OCI-LY7 (cell line): ENCODE measurements around the gene ROS1. TPM values are rescaled to one million over a fixed set of nuclear protein-coding genes. Genes with fewer than 3 reads are reported as not detected.

Source experiments
- BruUV-seq: library from RNA; stranded (reverse); fragments of 400-500 nt; replicated peaks from 2 replicates; lab custom pipeline; 2021; lab: Mats Ljungman, UMichigan
- CTCF ChIA-PET: fragments of 300-600 bp; sonication (Branson Sonifier 250); formaldehyde crosslinking; loops from one replicate; lab custom pipeline; 2022; ENCODE audit warnings: antibody characterized with exemption; ENCODE audit not compliant: unreplicated experiment; lab: Charles Lee
- POLR2A ChIA-PET: fragments of 300-600 bp; sonication (Branson Sonifier 250); formaldehyde crosslinking; loops from one replicate; lab custom pipeline; 2022; ENCODE audit warnings: antibody characterized with exemption; lab: Charles Lee
- DNase-seq: peaks from one replicate; pipeline ENCODE4 v3.0.0-alpha.2; 2015; ENCODE audit warnings: low spot score
- H2AFZ ChIP-seq: fragments of 200-600 bp; sonication (generic), shearing (Covaris generic); 2 replicates; pipeline ENCODE4 v1.6.1; 2014; ENCODE audit warnings: mild to moderate bottlenecking, antibody characterized with exemption, low read length, moderate library complexity
- H3K27ac ChIP-seq: fragments of 200-600 bp; sonication (generic); 2 replicates; pipeline ENCODE4 v1.5.1; 2014; ENCODE audit warnings: mixed run types, low read depth, mild to moderate bottlenecking, moderate library complexity, low read length, inconsistent platforms; ENCODE audit not compliant: poor library complexity, severe bottlenecking
- H3K36me3 ChIP-seq: fragments of 200-600 bp; sonication (generic); 2 replicates; pipeline ENCODE4 v1.6.1; 2014; ENCODE audit warnings: mild to moderate bottlenecking, antibody characterized with exemption, low read length, moderate library complexity, mixed read lengths; ENCODE audit not compliant: insufficient read depth
- H3K4me1 ChIP-seq: fragments of 200-600 bp; sonication (generic); 2 replicates; pipeline ENCODE4 v1.5.1; 2014; ENCODE audit warnings: mild to moderate bottlenecking, low read length; ENCODE audit not compliant: insufficient read depth, poor library complexity, severe bottlenecking
- H3K4me2 ChIP-seq: fragments of 200-600 bp; sonication (generic); 2 replicates; pipeline ENCODE4 v1.6.1; 2014; ENCODE audit warnings: mild to moderate bottlenecking, low read length
- H3K4me3 ChIP-seq: fragments of 200-600 bp; sonication (generic); 2 replicates; pipeline ENCODE4 v1.5.1; 2014; ENCODE audit warnings: mild to moderate bottlenecking, low read depth, low read length; ENCODE audit not compliant: poor library complexity, severe bottlenecking
- H3K79me2 ChIP-seq: fragments of 200-600 bp; sonication (generic); 2 replicates; pipeline ENCODE4 v1.6.1; 2016; ENCODE audit warnings: low read depth, mild to moderate bottlenecking, low read length, moderate library complexity, mixed read lengths; ENCODE audit not compliant: insufficient read depth
- H3K9me2 ChIP-seq: fragments of 200-600 bp; sonication (generic); 2 replicates; pipeline ENCODE4 v1.6.1; 2016; ENCODE audit warnings: mild to moderate bottlenecking, low read length, mixed read lengths; ENCODE audit not compliant: insufficient read depth
- H3K9me3 ChIP-seq: fragments of 200-600 bp; sonication (generic); 2 replicates; pipeline ENCODE4 v1.6.1; 2014; ENCODE audit warnings: mild to moderate bottlenecking, mixed run types, low read length, mixed read lengths
- H4K20me1 ChIP-seq: fragments of 200-600 bp; sonication (generic); 2 replicates; pipeline ENCODE4 v1.6.1; 2014; ENCODE audit warnings: mild to moderate bottlenecking, antibody characterized with exemption, low read length, moderate library complexity, mixed read lengths; ENCODE audit not compliant: insufficient read depth
- EZH2phosphoT487 ChIP-seq: fragments of 200-600 bp; sonication (generic); IDR thresholded peaks from 2 replicates; pipeline ENCODE4 v1.6.1; 2018; ENCODE audit warnings: low read depth, borderline replicate concordance, mild to moderate bottlenecking, mixed run types, antibody characterized with exemption, low read length, moderate library complexity, mixed read lengths
- intact Hi-C: fragments of 100-400 bp; cut with micrococcal nuclease; formaldehyde crosslinking; loops from one replicate; pipeline ENCODE4 v1.10.0; 2022; ENCODE audit not compliant: unreplicated experiment
- total RNA-seq, 2 experiments: library from RNA; depleted of rRNA in 1 of 2; stranded (reverse); fragments of >200 nt in 1 of 2; shearing (Covaris generic) in 1 of 2; gene quantifications; 2 replicates each; pipeline ENCODE4 v1.2.3, GENCODE V29; 2014 to 2022
- TF ChIP-seq, protein P1 (sequence below): fragments of 200-600 bp; sonication (generic); conservative IDR thresholded peaks from 2 replicates; pipeline ENCODE4 v1.5.1; 2014; ENCODE audit warnings: mild to moderate bottlenecking, antibody characterized with exemption, low read length, moderate library complexity, mixed read lengths

ROS1 gene
- total RNA-seq, 2 experiments from 2014 or later, result not detected

DNA sequence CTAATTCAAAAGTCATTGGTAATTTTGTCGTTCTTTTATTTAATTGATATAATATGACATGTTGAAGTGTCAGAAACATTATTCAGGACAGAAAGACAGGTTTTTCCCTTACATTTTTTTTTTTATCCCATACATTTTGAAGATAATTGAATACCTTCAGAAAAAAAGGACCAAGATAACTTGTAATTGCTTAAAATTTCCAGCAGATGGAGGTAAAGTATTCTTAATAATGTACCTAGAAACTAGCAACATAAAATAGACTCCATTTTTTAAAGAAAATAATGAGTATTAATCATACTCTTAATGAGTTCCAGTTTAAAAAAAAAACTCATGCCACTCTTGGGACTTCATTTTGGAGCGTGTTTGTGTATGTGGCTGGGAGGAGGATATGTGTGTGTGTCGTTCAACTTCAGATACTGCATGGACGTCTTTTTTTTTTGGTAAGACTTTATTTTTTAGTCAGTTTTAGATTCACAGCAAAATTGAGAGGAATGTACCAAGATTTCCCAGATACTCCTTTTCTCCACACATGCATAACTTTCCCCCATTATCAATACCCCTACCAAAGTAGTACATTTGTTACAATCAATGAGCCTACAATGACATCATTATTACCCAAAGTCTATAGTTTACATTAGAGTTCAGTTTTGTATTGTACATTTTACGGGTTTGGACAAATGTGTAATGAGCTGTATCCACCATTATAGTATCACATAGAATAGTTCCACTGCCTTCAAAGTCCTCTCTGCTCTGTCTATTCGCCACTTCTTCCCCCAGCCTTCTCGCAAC lies 79.4 kb downstream of the ROS1 start:
- no peak overlapping the region for H2AFZ ChIP-seq
- H4K20me1 ChIP-seq, result no peaks in the 10 kb centered on the region
- no peaks in the 10 kb centered on the region for H3K4me1 ChIP-seq
- H3K27ac ChIP-seq, result no peak overlapping the region
- intact Hi-C loops, result loop anchor here (1.0 kb wide), 1 partner anchor 259 kb away; no protein-coding TSS in a partner anchor
- no peaks in the 10 kb centered on the region for H3K36me3 ChIP-seq
- ChIA-PET POLR2A (no interaction called here), CTCF (no interaction called here)
- TF ChIP-seq EZH2phosphoT487, result no peak
- TF ChIP-seq, protein P1, sequence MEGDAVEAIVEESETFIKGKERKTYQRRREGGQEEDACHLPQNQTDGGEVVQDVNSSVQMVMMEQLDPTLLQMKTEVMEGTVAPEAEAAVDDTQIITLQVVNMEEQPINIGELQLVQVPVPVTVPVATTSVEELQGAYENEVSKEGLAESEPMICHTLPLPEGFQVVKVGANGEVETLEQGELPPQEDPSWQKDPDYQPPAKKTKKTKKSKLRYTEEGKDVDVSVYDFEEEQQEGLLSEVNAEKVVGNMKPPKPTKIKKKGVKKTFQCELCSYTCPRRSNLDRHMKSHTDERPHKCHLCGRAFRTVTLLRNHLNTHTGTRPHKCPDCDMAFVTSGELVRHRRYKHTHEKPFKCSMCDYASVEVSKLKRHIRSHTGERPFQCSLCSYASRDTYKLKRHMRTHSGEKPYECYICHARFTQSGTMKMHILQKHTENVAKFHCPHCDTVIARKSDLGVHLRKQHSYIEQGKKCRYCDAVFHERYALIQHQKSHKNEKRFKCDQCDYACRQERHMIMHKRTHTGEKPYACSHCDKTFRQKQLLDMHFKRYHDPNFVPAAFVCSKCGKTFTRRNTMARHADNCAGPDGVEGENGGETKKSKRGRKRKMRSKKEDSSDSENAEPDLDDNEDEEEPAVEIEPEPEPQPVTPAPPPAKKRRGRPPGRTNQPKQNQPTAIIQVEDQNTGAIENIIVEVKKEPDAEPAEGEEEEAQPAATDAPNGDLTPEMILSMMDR, result peak; percentile 80
- DNase-seq, result peak; percentile 28
- H3K9me2 ChIP-seq, result no peaks in the 10 kb centered on the region
- H3K9me3 ChIP-seq, result no peaks in the 10 kb centered on the region
- H3K79me2 ChIP-seq, result no peaks in the 10 kb centered on the region
- BruUV-seq, result no TSS peak
- no peak overlapping the region for H3K4me3 ChIP-seq
- H3K4me2 ChIP-seq, result no peak overlapping the region

DNA sequence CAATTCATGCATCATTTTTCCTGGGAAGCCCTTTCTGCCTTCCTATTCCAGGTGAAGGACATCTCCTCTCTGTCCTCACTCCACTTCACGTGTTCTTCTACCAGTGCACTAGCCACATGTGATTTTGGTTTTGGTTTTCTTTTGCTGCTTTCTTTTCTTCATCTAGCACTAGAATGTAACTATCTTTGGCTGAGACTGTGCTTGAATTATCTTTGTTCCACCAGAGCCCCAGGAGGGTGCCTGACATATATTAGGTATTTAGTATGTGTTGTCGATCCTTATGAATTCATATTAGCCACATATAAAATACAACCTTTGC lies 80.5 kb downstream of the ROS1 start:
- BruUV-seq, result no TSS peak
- H2AFZ ChIP-seq, result no peak overlapping the region
- H3K4me1 ChIP-seq, result no peaks in the 10 kb centered on the region
- TF ChIP-seq EZH2phosphoT487, result no peak
- TF ChIP-seq, protein P1, result no peak
- POLR2A ChIA-PET, result no interaction called here
- no peak overlapping the region for H3K4me2 ChIP-seq
- H3K36me3 ChIP-seq, result no peaks in the 10 kb centered on the region
- CTCF ChIA-PET, result no interaction called here
- H4K20me1 ChIP-seq, result no peaks in the 10 kb centered on the region
- intact Hi-C loops, result no loop called here
- no peaks in the 10 kb centered on the region for H3K9me2 ChIP-seq
- no peak for DNase-seq
- no peak overlapping the region for H3K27ac ChIP-seq
- no peak overlapping the region for H3K4me3 ChIP-seq
- H3K9me3 ChIP-seq, result no peaks in the 10 kb centered on the region
- H3K79me2 ChIP-seq, result no peaks in the 10 kb centered on the region
